RWPE2 (cell line): Measurements from ENCODE around the gene DESI2.
A peak's percentile ranks its signal among the peaks of the same experiment; 100 is the strongest.
"Not testable (repeated sequence)": the region's sequence is repeated elsewhere in the genome, so short reads cannot be mapped to it uniquely, and the experiment has no call there.

Experiments used
- ATAC-seq: fragments of 200-7000 bp; cut with Tn5 transposase; 3 replicates; pipeline ENCODE4 v1.9.1; 2021; ENCODE audit warnings: low read depth
- DNase-seq: peaks from one replicate; pipeline ENCODE4 v3.0.0-alpha.2; 2020; ENCODE audit warnings: low spot score
- H3K27ac ChIP-seq: fragments of 450-650 bp; 2 replicates; pipeline ENCODE4 v1.5.1; 2017; ENCODE audit warnings: mild to moderate bottlenecking; ENCODE audit not compliant: poor library complexity, severe bottlenecking
- H3K27me3 ChIP-seq: fragments of 250-450 bp; sonication (Bioruptor Pico); 2 replicates; pipeline ENCODE4 v1.5.1; 2021; ENCODE audit warnings: mild to moderate bottlenecking, moderate library complexity; ENCODE audit not compliant: insufficient read depth, poor library complexity, severe bottlenecking
- H3K36me3 ChIP-seq: fragments of 250-450 bp; sonication (Bioruptor Pico); 2 replicates; pipeline ENCODE4 v1.5.1; 2020; ENCODE audit warnings: low read depth, mild to moderate bottlenecking, moderate library complexity
- H3K4me1 ChIP-seq: fragments of 250-450 bp; sonication (Bioruptor Pico); 2 replicates; pipeline ENCODE4 v1.5.1; 2021; ENCODE audit warnings: mild to moderate bottlenecking, moderate library complexity; ENCODE audit not compliant: insufficient read depth, poor library complexity, severe bottlenecking
- H3K4me3 ChIP-seq: fragments of 250-450 bp; sonication (Bioruptor Pico); 2 replicates; pipeline ENCODE4 v1.5.1; 2021; ENCODE audit warnings: mild to moderate bottlenecking, moderate library complexity; ENCODE audit not compliant: severe bottlenecking
- H3K9me3 ChIP-seq: fragments of 250-450 bp; sonication (Bioruptor Pico); 2 replicates; pipeline ENCODE4 v1.5.1; 2021; ENCODE audit warnings: mild to moderate bottlenecking, moderate library complexity; ENCODE audit not compliant: severe bottlenecking
- TF ChIP-seq, protein P1 (sequence below): fragments of 450-650 bp; IDR thresholded peaks from one replicate; pipeline ENCODE4 v1.5.1; 2017; ENCODE audit warnings: mild to moderate bottlenecking, moderate library complexity; ENCODE audit not compliant: poor library complexity, severe bottlenecking

Gene DESI2

DNA sequence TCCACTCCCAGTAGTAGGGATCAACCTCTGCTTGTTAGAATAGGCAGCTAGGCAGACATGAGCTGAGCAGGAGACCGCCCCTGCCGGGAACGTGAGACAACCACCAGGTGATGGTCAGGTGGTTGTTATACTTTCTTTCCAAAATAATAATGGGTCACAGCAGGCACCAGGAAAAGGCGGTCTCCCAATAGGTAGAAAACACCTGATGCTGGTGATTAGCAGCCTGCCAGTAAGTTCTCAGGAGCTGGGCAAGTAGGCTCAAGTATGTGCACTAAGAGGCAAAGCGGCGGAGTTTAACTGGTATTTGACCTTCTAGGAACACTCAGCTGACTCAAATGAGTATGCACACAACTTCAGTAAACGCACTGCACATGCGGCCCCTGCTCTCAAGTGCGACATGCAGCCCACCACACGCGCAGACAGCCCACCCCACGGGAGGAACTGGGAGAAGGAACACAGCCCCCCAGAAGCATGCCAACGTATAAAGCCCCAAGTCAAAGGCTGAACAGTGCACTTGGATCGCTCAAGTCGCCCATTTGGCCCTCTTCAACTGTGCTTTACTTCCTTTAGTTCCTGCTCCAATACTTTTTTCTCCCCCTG is 80.0 kb downstream of the DESI2 start:
- H3K36me3 ChIP-seq: no peaks in the 10 kb centered on the region
- H3K4me1 ChIP-seq: no peaks in the 10 kb centered on the region
- H3K9me3 ChIP-seq: peaks cover 7% of the 10 kb centered on the region
- H3K27me3 ChIP-seq: no peaks in the 10 kb centered on the region
- H3K27ac ChIP-seq: no peak overlapping the region
- no peak for DNase-seq
- H3K4me3 ChIP-seq: no peak overlapping the region
- TF ChIP-seq, protein P1, sequence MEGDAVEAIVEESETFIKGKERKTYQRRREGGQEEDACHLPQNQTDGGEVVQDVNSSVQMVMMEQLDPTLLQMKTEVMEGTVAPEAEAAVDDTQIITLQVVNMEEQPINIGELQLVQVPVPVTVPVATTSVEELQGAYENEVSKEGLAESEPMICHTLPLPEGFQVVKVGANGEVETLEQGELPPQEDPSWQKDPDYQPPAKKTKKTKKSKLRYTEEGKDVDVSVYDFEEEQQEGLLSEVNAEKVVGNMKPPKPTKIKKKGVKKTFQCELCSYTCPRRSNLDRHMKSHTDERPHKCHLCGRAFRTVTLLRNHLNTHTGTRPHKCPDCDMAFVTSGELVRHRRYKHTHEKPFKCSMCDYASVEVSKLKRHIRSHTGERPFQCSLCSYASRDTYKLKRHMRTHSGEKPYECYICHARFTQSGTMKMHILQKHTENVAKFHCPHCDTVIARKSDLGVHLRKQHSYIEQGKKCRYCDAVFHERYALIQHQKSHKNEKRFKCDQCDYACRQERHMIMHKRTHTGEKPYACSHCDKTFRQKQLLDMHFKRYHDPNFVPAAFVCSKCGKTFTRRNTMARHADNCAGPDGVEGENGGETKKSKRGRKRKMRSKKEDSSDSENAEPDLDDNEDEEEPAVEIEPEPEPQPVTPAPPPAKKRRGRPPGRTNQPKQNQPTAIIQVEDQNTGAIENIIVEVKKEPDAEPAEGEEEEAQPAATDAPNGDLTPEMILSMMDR: no peak
- no peak for ATAC-seq

DNA sequence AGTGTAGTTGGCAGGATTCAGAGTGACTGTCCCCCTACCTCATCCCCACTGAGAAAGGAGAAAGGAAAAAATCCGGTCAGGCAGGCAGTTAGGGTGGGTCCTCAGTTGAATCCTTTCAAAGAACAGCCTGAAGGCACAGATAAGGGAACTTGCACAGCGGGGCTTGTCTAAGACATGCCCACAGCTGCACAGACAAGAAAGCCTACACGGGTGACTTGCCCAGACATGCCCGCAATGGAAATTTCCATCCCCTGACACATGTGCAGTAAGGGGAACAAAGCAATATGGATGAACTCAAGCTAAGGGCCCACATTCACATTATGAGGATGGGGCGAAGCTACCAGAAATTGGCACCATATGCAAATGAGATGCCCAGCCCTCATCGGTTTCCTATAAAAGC is 82.5 kb downstream of the DESI2 start:
- peaks cover 7% of the 10 kb centered on the region for H3K9me3 ChIP-seq
- H3K27ac ChIP-seq: peak overlapping the region; percentile 63
- H3K4me1 ChIP-seq: peaks cover 9% of the 10 kb centered on the region
- H3K4me3 ChIP-seq: no peak overlapping the region
- ATAC-seq (no peak), DNase-seq (no peak)
- no peaks in the 10 kb centered on the region for H3K27me3 ChIP-seq
- TF ChIP-seq, protein P1: no peak
- no peaks in the 10 kb centered on the region for H3K36me3 ChIP-seq

DNA sequence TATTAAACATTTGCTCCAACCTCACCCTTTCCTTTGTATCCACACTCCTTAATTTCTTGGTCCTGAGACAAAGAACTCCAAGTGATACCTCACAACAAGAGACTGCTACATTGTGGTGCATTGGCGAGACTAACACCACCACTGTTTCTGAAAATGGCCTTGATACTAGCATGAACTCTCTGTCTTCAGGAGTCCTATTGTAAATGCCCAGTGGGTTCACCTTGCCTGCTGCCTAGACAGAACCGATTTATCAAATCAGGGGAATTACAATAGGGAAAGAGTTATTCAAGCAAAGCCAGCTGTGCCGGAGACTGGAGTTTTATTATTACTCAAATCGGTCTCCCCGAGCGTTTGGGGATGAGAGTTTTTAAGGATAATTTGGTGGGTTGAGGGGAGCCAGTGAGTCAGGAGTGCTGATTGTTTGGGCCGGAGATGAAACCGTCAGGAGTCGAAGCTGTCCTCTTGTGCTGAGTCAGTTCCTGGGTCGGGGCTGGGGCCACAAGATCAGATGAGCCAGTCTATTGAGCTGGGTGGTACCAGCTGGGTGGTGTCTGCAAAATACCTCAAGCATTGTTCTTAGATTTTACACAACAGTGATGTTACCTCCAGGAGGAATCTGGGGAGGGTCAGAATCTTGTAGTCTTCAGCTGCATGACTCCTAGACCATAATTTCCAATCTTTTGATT is 83.1 kb downstream of the DESI2 start:
- Histone ChIP-seq H3K4me1 (peaks cover 9% of the 10 kb centered on the region), H3K4me3 (no peak overlapping the region), H3K27ac (peak overlapping the region; percentile 63), H3K36me3 (no peaks in the 10 kb centered on the region), H3K9me3 (peaks cover 7% of the 10 kb centered on the region), H3K27me3 (no peaks in the 10 kb centered on the region)
- no peak for DNase-seq
- peak; percentile 40; the same call in 1 of the 3 replicates for ATAC-seq
- TF ChIP-seq, protein P1: no peak

DNA sequence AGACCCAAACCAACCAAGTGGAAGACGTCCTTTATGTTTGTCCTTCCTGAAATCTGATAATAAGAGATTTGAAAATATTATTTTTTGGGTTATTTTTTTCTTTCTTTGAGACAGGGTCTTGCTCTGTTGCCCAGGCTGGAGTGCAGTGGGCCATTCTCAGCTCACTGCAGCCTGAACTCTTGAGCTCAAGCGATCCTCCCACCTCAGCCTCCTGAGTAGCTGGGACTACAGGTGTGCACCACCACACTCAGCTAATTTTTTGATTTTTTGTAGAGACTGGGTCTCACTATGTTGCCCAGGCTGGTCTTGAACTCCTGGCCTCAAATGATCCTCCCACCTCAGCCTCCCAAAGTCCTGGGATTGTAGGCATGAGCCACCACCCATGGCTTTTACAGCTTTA is 86.2 kb downstream of the DESI2 start:
- peak overlapping the region; percentile 69 for H3K27ac ChIP-seq
- not testable (repeated sequence) for H3K4me3 ChIP-seq, H3K36me3 ChIP-seq, H3K9me3 ChIP-seq, ATAC-seq, H3K4me1 ChIP-seq, DNase-seq, H3K27me3 ChIP-seq

DNA sequence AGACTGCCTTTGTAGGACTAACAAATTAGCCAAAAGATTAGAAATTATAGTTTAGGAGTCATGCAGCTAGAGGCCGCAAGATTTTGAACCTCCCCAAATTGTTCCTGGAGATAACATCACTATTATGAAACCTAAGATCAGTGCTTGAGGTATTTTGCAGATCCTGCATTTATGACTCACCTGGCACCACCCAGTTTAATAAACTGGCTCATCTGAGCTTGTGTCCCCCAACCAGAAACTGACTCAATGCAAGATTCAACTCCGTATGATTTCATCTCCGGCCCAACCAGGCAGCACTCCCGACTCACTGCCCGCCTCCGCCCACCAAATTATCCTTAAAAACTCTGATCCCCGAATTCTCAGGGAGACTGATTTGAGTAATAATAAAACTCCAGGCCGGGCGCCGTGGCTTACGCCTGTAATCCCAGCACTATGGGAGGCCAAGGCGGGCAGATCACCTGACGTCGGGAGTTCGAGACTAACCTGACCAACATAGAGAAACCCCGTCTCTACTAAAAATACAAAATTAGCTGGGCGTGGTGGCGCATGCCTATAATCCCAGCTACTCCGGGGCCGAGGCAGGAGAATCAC is 87.2 kb downstream of the DESI2 start:
- not testable (repeated sequence) for H3K27me3 ChIP-seq, H3K36me3 ChIP-seq, H3K4me1 ChIP-seq, H3K9me3 ChIP-seq, H3K4me3 ChIP-seq
- peak; percentile 98 for ATAC-seq
- peak; percentile 68 for DNase-seq
- peak overlapping the region; percentile 69 for H3K27ac ChIP-seq

DNA sequence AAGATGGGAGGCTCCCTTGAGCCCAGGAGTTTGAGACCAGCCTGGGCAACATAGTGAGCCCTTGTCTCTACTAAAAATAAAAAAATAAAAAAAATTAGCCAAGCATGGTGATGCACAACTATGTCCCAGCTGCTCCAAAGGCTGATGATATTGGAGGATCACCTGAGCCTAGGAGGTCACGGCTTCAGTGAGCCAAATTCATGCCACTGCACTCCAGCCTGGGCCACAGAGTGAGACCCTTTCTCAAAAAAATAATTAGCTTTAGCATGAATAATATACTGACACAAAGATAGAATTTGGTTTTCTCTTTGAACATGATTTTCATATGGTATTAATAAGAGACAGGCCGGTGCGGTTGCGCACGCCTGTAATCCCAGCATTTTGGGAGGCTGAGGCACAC is 88.8 kb downstream of the DESI2 start:
- TF ChIP-seq, protein P1: no peak
- Histone ChIP-seq H3K27me3 (no peaks in the 10 kb centered on the region), H3K4me1 (peaks cover 9% of the 10 kb centered on the region), H3K4me3 (no peak overlapping the region), H3K9me3 (no peaks in the 10 kb centered on the region), H3K27ac (no peak overlapping the region), H3K36me3 (no peaks in the 10 kb centered on the region)
- no peak for DNase-seq
- no peak for ATAC-seq
